ENCODE measurements around the gene FNBP1L. TPM values are rescaled to one million over a fixed set of nuclear protein-coding genes. Genes with fewer than 3 reads are reported as not detected.

Gene FNBP1L
- total RNA-seq, 6 experiments from 2014 or later: 9.0 to 15.6 (median 12.1) TPM

DNA sequence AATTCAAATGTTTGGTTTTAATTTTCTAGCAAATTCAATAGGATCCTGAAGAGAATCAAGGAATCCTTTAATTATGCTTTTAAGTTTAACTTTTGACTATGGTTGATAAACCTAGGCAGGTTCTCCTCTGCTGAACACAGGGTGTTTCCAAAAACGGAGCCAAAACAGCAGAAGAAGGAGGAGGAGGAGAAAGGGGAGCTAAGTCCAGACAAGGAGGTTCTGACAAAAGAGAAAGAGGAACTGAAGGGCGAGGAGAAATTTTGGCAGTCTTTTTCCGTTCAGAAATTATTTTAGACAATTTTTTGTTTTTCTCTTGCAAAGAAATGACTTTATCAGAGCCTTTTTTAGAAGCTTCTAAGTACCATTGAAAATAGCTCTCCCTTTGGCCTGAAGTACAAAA is 33.2 kb upstream of the FNBP1L start:
- no peaks in the 10 kb centered on the region for H3K36me3 ChIP-seq
- H3K4me3 ChIP-seq: no peak overlapping the region
- intact Hi-C loops (cut with DNase I): no loop called here
- H3K4me1 ChIP-seq: no peaks in the 10 kb centered on the region
- no peak overlapping the region for H3K27ac ChIP-seq
- no peaks in the 10 kb centered on the region for H3K27me3 ChIP-seq
- no peak for ATAC-seq
- no peaks in the 10 kb centered on the region for H3K9me3 ChIP-seq
- no peak for DNase-seq
- TF ChIP-seq, protein P1, sequence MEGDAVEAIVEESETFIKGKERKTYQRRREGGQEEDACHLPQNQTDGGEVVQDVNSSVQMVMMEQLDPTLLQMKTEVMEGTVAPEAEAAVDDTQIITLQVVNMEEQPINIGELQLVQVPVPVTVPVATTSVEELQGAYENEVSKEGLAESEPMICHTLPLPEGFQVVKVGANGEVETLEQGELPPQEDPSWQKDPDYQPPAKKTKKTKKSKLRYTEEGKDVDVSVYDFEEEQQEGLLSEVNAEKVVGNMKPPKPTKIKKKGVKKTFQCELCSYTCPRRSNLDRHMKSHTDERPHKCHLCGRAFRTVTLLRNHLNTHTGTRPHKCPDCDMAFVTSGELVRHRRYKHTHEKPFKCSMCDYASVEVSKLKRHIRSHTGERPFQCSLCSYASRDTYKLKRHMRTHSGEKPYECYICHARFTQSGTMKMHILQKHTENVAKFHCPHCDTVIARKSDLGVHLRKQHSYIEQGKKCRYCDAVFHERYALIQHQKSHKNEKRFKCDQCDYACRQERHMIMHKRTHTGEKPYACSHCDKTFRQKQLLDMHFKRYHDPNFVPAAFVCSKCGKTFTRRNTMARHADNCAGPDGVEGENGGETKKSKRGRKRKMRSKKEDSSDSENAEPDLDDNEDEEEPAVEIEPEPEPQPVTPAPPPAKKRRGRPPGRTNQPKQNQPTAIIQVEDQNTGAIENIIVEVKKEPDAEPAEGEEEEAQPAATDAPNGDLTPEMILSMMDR (IDR thresholded peaks at IDR 0.05): no peak
- TF ChIP-seq POLR2A (IDR thresholded peaks at IDR 0.05): no peak
- 27% methylated on average over 3 of the region's 3 CpGs for WGBS (ENCODE audit: insufficient coverage, low coverage, low lambda C conversion rate, missing lambda C conversion rate)

DNA sequence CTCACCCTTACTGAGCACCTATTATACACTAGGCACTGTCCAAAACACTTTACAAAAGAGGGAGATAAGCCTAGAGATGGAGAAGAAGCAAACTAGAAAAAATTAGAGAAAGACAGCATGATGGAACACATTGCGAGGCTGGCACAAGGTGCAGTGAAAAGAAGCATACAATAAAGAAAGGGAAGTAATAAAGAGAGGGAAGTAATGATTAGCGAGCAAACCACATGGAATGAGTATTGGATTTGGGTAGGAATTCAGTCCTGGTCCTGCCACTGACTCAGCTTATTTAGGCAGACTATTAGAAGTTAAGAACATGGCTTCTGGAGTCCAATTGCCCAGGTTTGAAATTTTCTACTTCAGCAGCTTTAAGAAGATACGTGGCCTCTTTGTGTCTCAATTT is 32.6 kb upstream of the FNBP1L start:
- Histone ChIP-seq H3K27ac (no peak overlapping the region), H3K27me3 (no peaks in the 10 kb centered on the region), H3K4me1 (no peaks in the 10 kb centered on the region), H3K9me3 (no peaks in the 10 kb centered on the region), H3K4me3 (no peak overlapping the region), H3K36me3 (no peaks in the 10 kb centered on the region)
- intact Hi-C loops (cut with DNase I): no loop called here
- TF ChIP-seq, protein P1 (IDR thresholded peaks at IDR 0.05): no peak
- no peak for TF ChIP-seq POLR2A (IDR thresholded peaks at IDR 0.05)
- 63% methylated on average over 3 of the region's 3 CpGs for WGBS (ENCODE audit: insufficient coverage, low coverage, low lambda C conversion rate, missing lambda C conversion rate)
- DNase-seq (no peak), ATAC-seq (no peak)

DNA sequence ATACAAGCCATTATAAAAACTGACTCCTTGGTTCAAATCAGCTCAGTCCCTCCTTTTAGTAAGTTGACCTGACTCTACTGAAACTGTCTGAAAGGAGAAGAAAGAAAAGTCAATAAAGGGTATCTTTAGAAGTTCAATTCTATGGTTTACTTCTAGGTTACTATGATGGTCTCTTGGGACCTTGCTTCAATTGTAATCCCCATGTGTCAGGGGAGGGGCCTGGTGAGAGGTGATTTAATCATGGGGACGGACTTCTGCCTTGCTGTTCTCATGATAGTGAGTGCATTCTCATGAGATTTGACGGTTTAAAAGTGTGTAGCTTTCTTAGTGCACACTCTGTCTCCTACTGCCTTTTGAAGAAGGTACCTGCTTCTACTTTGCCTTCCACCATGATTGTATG is 31.7 kb upstream of the FNBP1L start:
- DNase-seq (no peak), ATAC-seq (no peak)
- Histone ChIP-seq H3K27ac (no peak overlapping the region), H3K27me3 (no peaks in the 10 kb centered on the region), H3K4me3 (no peak overlapping the region), H3K36me3 (no peaks in the 10 kb centered on the region), H3K9me3 (no peaks in the 10 kb centered on the region), H3K4me1 (no peaks in the 10 kb centered on the region)
- TF ChIP-seq, protein P1 (IDR thresholded peaks at IDR 0.05): no peak
- no peak for TF ChIP-seq POLR2A (IDR thresholded peaks at IDR 0.05)
- intact Hi-C loops (cut with DNase I): no loop called here
- 60% methylated on average over 1 of the region's 2 CpGs for WGBS (ENCODE audit: insufficient coverage, low coverage, low lambda C conversion rate, missing lambda C conversion rate)

DNA sequence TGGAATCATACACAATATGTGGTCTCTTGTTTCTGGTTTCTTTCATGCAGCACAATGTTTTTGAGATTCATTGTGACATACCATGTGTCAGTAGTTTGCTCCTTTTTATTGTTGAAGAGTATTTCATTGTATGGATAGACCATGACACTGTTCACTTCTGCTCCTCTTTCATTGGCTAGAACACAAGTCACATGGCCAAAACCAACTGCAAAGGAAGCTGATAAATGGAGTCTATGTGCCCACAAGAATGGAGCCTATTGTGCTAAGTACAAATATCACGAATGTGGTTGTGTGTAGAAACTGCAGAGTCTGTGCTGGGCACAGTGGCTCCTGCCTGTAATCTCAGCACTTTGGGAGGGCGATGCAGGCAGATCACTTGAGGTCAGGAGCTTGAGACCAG is 28.6 kb upstream of the FNBP1L start:
- Histone ChIP-seq H3K27me3 (no peaks in the 10 kb centered on the region), H3K9me3 (no peaks in the 10 kb centered on the region), H3K4me3 (no peak overlapping the region), H3K27ac (no peak overlapping the region), H3K4me1 (no peaks in the 10 kb centered on the region), H3K36me3 (no peaks in the 10 kb centered on the region)
- intact Hi-C loops (cut with DNase I): no loop called here
- no peak for ATAC-seq
- WGBS (ENCODE audit: insufficient coverage, low coverage, low lambda C conversion rate, missing lambda C conversion rate): 100% methylated on average over 1 of the region's 2 CpGs
- no peak for DNase-seq
- no peak for TF ChIP-seq POLR2A (IDR thresholded peaks at IDR 0.05)
- TF ChIP-seq, protein P1 (IDR thresholded peaks at IDR 0.05): no peak

DNA sequence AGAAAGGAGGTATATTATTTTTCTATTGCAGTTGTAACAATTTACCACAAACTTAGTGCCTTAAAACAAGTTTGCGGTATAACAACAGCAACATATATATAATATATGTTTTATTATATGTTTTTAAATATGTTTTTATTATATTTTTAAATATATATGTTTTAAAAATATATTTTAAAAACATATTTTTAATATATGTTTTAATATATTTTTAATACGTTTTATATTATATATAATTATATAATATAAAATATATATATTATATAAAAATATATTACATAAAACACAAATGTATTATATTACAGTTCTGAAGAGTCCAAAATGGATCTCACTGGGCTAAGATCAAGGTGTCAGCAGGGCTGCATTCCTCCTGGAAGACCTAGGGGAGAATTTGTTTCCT is 27.5 kb upstream of the FNBP1L start:
- ATAC-seq (no peak), DNase-seq (no peak)
- intact Hi-C loops (cut with DNase I): no loop called here
- no peak overlapping the region for H3K4me3 ChIP-seq
- WGBS (ENCODE audit: insufficient coverage, low coverage, low lambda C conversion rate, missing lambda C conversion rate): 80% methylated on average over 2 of the region's 2 CpGs
- no peaks in the 10 kb centered on the region for H3K9me3 ChIP-seq
- H3K27me3 ChIP-seq: no peaks in the 10 kb centered on the region
- no peaks in the 10 kb centered on the region for H3K4me1 ChIP-seq
- no peaks in the 10 kb centered on the region for H3K36me3 ChIP-seq
- no peak overlapping the region for H3K27ac ChIP-seq
- TF ChIP-seq, protein P1 (IDR thresholded peaks at IDR 0.05): no peak
- TF ChIP-seq POLR2A (IDR thresholded peaks at IDR 0.05): no peak

All from right lobe of liver (tissue), 6 donors.